Measurements from ENCODE around the gene COL27A1.

COL27A1 gene

GRCh38 chr9:114140850-114141249 lies 14.5 kb upstream of the COL27A1 start:
- no peak for TF ChIP-seq CTCF (IDR thresholded peaks at IDR 0.05; ENCODE audit: low read depth, low read length)
- no peak overlapping the region for H3K4me3 ChIP-seq (ENCODE audit: low read depth, low read length)

GRCh38 chr9:114141553-114142402 lies 13.6 kb upstream of the COL27A1 start:
- no peak for TF ChIP-seq CTCF (IDR thresholded peaks at IDR 0.05; ENCODE audit: low read depth, low read length)
- H3K4me3 ChIP-seq (ENCODE audit: low read depth, low read length), result no peak overlapping the region

DNA sequence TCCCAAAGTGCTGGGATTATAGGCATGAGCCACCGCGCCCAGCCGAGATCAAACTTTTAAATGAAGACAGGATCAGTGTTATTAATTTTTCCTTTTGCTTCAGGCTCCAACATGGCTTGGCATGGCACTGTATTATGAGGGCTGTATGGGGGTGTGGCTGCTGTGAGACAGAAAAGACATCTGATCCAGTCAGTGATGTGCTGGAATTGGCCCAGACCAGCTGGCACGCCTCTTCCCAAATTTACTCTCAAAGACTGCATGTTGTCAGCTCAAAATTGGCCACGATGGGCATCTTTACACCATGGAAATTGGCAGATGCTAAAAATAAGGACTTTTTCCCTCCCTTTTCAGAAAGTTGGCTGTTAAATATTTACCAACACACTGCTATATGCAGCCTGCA lies 12.1 kb upstream of the COL27A1 start:
- H3K4me3 ChIP-seq (ENCODE audit: low read depth, low read length), result no peak overlapping the region
- no peak for TF ChIP-seq CTCF (IDR thresholded peaks at IDR 0.05; ENCODE audit: low read depth, low read length)

DNA sequence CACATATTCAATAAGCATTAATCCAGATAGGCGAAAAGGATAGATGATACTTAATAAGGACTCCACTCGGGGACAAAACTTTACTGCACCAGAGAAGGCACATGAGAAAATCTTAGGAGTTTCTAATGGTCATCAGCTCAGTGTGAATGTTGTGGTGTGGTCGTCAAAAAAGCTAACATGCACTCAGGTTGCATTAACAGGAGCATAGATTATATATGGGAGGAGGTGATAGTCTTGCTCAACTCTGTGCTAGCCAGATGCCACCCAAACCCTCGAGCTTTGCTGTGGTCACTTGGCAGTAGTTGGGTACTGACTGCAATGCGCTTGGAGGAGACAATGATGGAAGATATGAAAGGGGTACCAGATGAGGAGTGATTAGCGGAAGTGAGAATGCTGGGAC lies 8.6 kb upstream of the COL27A1 start:
- no peak for TF ChIP-seq CTCF (IDR thresholded peaks at IDR 0.05; ENCODE audit: low read depth, low read length)
- no peak overlapping the region for H3K4me3 ChIP-seq (ENCODE audit: low read depth, low read length)

- TF ChIP-seq CTCF (IDR thresholded peaks at IDR 0.05; ENCODE audit: low read depth, low read length), result no peak
- no peak overlapping the region for H3K4me3 ChIP-seq (ENCODE audit: low read depth, low read length)
Observed at GRCh38 chr9:114149181-114149580, 6.2 kb upstream of the COL27A1 start.

GRCh38 chr9:114149765-114150340 lies 5.5 kb upstream of the COL27A1 start:
- TF ChIP-seq CTCF (IDR thresholded peaks at IDR 0.05; ENCODE audit: low read depth, low read length), result no peak
- no peak overlapping the region for H3K4me3 ChIP-seq (ENCODE audit: low read depth, low read length)

- TF ChIP-seq CTCF (IDR thresholded peaks at IDR 0.05; ENCODE audit: low read depth, low read length), result no peak
- H3K4me3 ChIP-seq (ENCODE audit: low read depth, low read length), result no peak overlapping the region
Observed at GRCh38 chr9:114150608-114151007, 4.7 kb upstream of the COL27A1 start.

All from WI38 (cell line).